Measurements from ENCODE around the gene KIR2DL1.
"Not testable (repeated sequence)": the region's sequence is repeated elsewhere in the genome, so short reads cannot be mapped to it uniquely, and the experiment has no call there.

GRCh38 chr19:54775095-54775815 is 5.7 kb downstream of the KIR2DL1 start:
- TF ChIP-seq EZH2 (IDR thresholded peaks at IDR 0.05; ENCODE audit: low read length, missing control alignments); CTCF (conservative IDR thresholded peaks at IDR 0.05 in 1 of 2, IDR thresholded peaks at IDR 0.05 in 1 of 2; ENCODE audit: low read depth in 1 of 2, low read length in 2 of 2): not testable (repeated sequence)

Data from fibroblast of lung (primary cell).